Hematopoietic multipotent progenitor cell treated with erythropoietin and hydrocortisone succinate and interleukin-3 and kit ligand, for 4 days (in vitro differentiated cells): ENCODE measurements around the gene CARD16.
A peak's percentile ranks its signal among the peaks of the same experiment; 100 is the strongest.
"Not testable (repeated sequence)": the region's sequence is repeated elsewhere in the genome, so short reads cannot be mapped to it uniquely, and the experiment has no call there.

Source experiments
- DNase-seq: peaks from one replicate; pipeline ENCODE4 v3.0.0-alpha.2; 2015

The CARD16 gene

GRCh38 chr11:105044557-105045524 is at the start of gene CARD16:
Gene CARD16 (minus strand): TSS chr11:105045335. CDS start chr11:105045297, 38 bp downstream.
- DNase-seq = peak; percentile 83

DNA sequence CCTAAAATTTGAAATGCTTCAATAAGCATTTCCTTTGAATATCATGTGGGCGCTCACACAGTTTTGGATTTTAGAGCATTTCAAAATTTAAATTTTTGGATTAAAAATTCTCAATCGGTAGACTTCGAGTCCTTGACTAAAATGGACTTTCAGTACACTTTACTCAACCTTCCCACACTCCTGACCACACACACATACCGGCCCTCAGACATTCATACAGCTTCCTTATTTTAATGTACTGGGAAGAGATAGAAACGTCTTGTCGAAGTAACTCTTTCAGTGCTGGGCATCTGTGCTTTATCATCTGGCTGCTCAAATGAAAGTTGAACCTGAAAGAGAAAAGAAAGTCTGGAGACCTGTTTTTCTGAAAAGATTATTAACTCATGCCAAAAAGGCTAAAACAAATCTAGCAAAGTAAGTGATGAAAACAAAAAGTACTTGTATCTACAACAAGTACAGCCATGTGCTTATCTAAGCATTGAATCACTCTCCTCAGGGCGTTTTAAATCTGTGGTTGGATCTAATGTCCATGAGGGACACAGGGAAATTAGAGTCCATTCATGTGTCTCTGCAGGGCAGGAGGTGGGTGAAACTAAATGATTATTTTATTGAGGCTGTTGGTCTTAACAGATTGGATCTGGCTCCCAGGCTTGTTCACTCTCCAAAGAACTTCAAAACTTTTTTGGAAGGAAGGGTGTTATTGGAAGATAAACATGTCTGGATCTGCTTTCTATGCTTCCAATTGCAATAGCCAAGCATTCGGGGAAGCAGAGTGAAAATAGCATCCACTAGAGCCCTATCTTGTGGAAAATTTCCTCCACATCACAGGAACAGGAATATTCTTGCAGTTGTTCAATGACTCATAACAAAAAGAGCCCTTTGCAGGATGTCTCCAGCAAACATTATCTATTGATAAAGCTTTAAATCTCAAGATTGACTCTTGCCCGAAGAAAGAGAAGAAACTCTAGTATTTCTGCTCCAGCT is 47.4 kb upstream of the CARD16 start:
- DNase-seq = peak; percentile 24

DNA sequence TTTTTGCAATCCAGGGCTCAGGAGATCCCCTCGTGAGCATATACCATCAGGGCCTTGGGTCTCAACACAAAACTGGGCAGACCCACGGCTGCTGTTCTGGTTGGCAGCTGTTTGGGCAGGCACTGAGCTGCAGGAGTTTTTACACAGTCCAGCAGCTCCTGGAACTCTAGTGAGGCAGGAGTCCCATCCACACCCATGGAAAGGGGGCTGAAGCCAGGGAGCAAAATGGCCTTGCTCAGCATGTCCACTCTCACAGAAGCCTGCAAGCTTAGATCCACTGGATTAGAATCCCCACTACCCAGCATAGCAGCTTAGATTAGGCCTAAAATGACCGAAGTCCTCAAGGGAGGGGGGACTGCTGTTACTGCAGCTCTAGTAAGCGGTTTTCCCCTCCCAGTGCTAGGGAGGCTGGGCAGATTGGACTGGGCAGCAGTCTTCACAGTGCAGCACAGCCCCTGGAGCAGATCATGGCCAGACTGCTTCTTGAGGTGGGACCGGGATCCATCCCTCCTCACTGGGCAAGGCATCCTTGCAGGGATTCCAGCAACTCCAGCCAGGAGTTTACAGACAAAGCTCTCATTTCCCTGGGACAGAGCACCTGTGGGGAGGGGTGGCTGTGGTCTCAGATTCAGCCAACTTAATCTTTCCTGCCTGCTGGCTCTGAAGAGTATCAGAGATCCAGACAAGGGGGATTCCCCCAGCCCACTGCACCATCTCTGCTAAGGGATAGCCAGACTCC is 36.4 kb upstream of the CARD16 start:
- no peak for DNase-seq

- DNase-seq = not testable (repeated sequence)
These were observed 35.2 kb upstream of the CARD16 start for GRCh38 chr11:105080171-105080906.

- no peak for DNase-seq
These were observed 33.1 kb upstream of the CARD16 start for GRCh38 chr11:105078283-105078682.

DNA sequence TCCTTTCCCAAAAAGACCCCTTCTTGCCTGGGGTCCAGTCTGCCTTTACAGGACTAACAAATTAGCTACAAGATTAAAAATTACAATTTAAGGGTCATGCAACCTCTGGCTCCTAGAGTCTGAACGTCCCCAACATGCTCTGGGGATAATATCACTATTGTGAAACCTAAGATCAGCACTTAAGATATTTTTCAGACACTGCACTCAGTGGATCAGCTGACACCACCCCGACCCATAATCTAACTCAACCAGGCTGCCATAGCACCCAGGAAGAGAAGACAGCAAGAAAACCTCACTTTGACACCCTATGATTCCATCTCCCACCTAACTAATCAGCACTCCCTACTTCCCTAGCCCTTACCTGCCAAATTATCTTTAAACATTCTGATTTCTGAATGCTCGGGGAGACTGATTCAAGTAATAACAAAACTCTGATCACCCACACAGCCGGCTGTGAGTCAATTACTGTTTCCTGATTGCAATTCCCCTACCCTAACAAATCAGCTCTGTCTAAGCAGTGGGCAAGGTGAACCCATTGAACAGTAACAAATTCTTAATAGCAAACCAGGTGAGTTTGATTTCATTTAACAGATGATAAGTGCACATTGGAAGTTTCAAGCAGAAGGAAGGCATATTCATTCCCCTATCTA is 32.1 kb upstream of the CARD16 start:
- peak; percentile 24 for DNase-seq

GRCh38 chr11:105074166-105074530 is 29.0 kb upstream of the CARD16 start:
- no peak for DNase-seq

GRCh38 chr11:105073456-105074165 is 28.5 kb upstream of the CARD16 start:
- no peak for DNase-seq

- DNase-seq = not testable (repeated sequence)
These were observed 26.9 kb upstream of the CARD16 start for GRCh38 chr11:105072080-105072479.

DNA sequence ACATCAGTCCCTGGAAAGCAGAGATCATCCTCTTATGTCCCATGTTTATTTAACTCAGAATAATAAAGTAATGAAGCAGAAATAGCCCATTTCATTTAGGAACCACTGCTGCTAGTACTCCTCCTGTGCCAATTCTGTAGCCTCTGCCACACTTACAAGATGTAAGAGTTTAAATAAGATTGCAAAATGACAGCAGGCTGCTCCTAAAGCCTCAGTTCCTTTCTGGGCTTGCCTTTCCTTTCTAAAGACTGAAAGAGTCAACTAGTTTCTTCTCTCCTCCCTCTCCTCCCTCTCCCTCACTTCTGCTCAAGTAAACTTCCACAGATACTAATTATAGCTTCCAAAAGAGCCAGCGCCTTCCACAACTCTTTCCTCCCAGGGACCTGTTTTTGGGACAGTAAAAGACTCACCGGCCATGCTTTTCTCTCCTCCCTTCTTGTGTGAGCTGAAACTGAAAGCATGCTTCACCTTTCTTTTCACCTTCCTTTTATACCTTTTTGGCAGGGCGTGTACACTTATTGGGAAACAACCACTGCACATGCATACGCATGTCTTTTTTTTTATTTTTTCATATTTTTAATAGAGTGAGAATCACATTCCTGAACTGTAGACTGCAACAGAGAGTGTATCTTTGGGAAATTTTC is 26.1 kb upstream of the CARD16 start:
- no peak for DNase-seq

DNA sequence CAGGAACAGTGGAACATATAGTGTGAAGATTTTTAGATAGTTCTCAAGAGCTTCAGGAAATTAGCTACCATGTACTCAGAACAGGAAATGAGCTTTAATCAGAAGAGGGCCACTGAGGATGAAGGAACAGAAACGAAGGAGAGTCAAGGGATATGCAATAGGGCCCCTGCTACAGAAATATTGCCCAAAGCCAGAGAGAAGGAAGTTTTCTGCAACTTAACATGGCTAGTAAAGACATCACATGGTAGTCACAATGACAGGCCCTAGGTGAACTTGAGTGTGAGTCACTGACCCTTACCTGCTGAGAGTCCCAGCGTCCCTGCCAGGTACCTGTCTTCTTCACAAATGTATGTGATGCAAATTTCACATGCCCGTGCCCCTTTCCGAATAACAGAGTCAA is 25.2 kb upstream of the CARD16 start:
- DNase-seq = peak; percentile 5

GRCh38 chr11:105069749-105070148 is 24.6 kb upstream of the CARD16 start:
- not testable (repeated sequence) for DNase-seq

- DNase-seq = not testable (repeated sequence)
These were observed 18.3 kb upstream of the CARD16 start for GRCh38 chr11:105063245-105063941.

GRCh38 chr11:105057432-105057831 is 12.3 kb upstream of the CARD16 start:
- no peak for DNase-seq

- DNase-seq = no peak
These were observed 11.3 kb upstream of the CARD16 start for GRCh38 chr11:105056446-105056845.

DNA sequence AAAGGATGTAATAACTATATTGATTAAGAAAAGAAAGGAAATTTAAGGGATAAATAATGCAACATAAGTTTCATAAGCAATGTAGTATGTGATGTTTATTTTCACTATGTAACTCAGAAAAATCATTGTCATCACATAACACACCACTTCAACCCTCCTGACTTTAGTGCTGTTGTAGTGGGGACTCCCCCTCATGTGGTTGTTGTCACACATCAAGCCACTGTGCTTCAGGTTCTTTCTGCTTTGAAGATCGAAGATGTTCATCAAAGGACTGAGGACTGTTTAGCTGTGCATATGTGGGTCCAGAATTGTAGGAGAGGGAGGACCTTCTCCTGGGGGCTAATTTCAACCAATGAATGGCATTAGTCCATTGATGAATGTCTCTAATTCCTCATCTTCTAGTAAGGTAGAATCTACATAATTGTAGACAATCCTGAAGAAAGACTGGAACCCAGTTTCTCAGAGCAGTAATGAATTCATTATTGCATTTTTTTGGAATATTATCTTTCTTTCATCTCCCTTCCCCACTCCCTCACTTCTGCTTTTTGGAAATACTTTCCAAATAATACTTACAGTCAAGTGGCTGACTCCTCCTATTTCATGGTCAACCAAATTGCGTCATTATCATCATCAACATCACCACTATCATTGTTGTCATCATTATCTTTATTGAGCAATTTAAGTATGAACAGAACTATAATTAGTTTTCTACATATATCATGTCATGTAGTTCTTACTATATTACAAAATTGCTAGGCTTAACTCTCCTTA is 9.8 kb upstream of the CARD16 start:
- DNase-seq = peak; percentile 68

DNA sequence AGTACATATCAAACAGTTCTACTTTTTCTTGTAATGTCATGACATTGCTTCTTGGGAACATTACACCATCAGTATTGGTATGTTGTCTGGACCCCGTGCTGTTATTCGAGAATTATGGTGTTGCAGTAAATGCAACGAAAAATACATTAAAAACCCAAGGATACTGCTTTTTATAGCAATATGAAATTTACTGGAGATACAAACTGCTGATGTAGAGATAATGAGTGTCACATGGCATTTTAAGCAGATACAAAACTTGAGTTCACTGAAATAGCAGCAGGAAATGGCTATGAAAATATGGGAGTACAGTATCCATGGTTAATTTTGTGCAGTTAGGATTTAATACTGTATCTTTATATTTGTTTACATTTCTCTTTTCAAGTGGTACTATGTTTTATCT is 7.4 kb upstream of the CARD16 start:
- peak; percentile 33 for DNase-seq

DNA sequence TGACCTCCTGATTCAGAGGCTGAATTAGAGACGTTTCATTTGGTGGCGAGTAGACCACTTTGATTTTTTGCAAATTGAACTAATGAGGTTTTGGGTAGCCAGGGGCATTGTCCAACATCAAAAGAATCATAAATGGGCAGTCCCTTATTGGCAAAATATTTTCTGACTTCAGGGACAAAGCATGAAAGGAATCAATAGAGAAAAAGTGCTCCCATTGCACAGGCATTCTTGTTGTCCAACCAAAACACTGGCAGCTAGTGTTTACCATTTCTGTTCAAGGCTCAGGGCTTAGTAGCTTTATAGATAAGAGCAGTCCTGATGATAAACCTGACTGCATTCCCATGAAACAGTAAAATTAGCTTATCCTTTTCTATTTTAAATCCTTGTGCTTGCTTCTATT is 6.4 kb upstream of the CARD16 start:
- no peak for DNase-seq

DNA sequence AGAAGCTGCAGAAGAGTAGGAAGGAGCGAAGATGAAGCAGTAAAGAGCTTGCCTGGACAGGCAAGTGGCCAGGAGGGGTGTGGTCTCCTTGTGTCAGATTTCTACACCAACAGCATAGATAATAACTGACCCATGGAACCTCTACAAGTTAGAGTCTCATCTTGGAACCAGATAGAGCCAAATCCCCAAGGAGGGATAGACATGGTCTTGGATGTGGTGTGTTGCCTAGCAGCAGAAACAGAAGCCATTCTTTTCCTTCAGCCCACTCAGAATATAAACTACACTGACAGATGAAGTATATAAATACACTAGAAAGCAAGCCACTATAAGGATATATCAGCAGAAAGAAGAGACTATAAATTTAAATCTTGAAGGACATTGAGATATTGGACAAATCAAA is 4.3 kb upstream of the CARD16 start:
- no peak for DNase-seq
